ENCODE results near the gene PTDSS2. TPM values are rescaled to one million over a fixed set of nuclear protein-coding genes. Genes with fewer than 3 reads are reported as not detected.

The PTDSS2 gene
- total RNA-seq, 1 donor from 2014 or later, result 52.4 TPM

DNA sequence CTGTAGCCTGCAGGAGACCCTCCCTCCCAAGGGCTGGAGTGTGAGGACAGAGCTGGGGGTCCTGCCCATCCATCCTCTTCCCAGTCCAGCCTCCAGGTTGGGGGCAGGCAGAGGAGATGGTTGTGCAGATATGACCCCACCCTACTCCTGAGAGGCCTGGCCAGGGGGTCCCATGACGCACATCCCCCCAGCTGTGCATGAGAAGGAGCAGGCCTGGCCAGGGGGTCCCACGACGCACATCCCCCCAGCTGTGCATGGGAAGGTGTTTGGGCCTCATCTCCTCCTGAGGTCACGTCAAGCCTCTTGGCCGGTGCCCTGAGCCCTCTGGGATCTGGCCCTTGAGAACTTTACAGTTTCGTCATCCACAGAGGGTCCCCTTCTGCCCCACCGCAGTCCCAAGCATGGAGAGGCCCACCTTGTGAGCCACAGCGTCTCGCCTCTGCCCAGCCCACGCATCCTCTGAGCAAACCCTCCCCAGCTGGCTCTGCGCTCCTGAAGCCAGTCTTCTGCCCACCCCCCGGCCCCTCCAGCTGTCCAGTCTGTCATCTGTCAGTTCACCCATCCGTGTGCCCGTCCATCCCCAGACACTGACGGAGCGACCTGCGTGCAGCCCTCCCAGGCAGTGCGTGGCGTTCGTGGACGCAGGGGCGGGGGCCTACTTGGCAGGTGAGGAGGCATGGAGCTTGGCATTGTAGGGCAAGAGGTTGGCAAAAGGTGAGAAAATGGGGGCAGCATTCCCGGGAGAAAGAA is 10.6 kb upstream of the PTDSS2 start:
- H3K27me3 Mint-ChIP-seq (ENCODE audit: low read depth), result peaks cover 2% of the 10 kb centered on the region
- H3K4me3 Mint-ChIP-seq, result no peak overlapping the region
- DNase-seq (ENCODE audit: low read depth, low spot score), result no peak
- H3K27ac Mint-ChIP-seq (ENCODE audit: unreplicated experiment), result no peak overlapping the region
- peaks cover 7% of the 10 kb centered on the region for H3K4me1 Mint-ChIP-seq
- peaks cover 3% of the 10 kb centered on the region for H3K9me3 Mint-ChIP-seq
- no peaks in the 10 kb centered on the region for H3K36me3 Mint-ChIP-seq (ENCODE audit: low read depth)
- TF ChIP-seq, protein P1, sequence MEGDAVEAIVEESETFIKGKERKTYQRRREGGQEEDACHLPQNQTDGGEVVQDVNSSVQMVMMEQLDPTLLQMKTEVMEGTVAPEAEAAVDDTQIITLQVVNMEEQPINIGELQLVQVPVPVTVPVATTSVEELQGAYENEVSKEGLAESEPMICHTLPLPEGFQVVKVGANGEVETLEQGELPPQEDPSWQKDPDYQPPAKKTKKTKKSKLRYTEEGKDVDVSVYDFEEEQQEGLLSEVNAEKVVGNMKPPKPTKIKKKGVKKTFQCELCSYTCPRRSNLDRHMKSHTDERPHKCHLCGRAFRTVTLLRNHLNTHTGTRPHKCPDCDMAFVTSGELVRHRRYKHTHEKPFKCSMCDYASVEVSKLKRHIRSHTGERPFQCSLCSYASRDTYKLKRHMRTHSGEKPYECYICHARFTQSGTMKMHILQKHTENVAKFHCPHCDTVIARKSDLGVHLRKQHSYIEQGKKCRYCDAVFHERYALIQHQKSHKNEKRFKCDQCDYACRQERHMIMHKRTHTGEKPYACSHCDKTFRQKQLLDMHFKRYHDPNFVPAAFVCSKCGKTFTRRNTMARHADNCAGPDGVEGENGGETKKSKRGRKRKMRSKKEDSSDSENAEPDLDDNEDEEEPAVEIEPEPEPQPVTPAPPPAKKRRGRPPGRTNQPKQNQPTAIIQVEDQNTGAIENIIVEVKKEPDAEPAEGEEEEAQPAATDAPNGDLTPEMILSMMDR (conservative IDR thresholded peaks at IDR 0.05), result no peak

DNA sequence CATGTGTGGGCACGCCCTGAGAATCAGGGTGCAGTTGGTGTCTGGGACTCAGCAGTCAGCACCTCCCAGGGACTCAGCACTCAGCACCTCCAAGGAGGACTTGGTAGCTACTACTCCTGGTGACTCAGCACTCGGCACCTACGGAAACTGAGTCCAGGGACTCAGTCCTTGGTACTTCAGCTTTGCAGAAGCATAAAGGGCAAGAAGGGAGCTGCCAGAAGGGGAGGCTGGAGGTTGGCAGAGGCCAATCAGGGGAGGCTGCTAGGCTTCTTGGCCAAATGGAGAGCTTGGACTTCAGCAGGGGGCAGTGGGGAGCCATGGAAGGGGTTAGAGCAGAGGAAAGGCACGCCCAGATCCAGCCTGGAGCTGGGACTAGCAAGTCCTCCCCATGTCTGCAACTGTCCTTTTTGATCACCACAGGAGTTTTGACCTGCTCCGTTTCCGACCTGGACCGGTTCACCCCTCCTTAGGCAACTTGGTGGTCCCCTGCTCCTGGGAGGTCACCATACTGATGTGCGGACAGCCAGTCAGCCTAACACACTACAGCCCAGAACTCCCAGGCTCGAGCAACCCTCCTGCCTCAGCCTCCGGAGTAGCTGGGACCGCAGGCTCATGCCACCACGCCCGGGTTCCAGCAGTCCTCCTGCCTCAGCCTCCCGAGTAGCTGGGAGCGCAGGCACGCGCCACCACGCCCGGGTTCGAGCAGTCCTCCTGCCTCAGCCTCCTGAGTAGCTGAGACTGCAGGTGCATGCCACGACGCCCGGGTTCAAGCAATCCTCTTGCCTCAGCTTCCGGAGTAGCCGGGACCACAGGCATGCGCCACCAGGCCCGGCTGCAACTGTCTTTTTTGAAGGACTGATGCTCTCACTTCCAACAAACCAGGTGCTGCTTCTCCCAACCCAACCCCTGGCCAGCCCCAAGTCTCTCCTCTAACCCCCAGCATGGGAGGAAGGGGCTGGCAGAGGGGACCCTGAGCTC is 9.7 kb upstream of the PTDSS2 start:
- H3K27ac Mint-ChIP-seq (ENCODE audit: unreplicated experiment), result no peak overlapping the region

DNA sequence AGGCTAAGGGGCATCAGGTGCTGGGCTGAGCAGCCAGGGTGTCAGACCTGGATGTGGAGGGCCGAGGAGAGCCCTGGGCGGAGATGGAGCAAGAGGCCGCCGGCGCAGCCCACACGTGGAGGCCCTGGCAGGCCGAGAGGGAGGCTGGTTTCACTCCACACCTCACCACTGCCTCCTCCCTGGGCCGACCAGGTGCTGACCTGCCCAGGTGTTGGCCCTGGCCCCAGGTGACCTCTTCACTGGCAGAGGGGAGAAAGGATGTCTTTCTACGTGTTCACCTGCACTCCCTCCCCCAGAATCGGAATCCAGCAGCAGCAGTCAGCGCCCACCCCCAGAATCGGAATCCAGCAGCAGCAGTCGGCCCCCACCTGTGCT is 9.0 kb upstream of the PTDSS2 start:
- H3K4me1 Mint-ChIP-seq, result peaks cover 7% of the 10 kb centered on the region
- H3K9me3 Mint-ChIP-seq, result no peaks in the 10 kb centered on the region
- no peak overlapping the region for H3K27ac Mint-ChIP-seq (ENCODE audit: unreplicated experiment)
- no peaks in the 10 kb centered on the region for H3K36me3 Mint-ChIP-seq (ENCODE audit: low read depth)
- TF ChIP-seq, protein P1 (conservative IDR thresholded peaks at IDR 0.05), result no peak
- peaks cover 2% of the 10 kb centered on the region for H3K27me3 Mint-ChIP-seq (ENCODE audit: low read depth)
- no peak for DNase-seq (ENCODE audit: low read depth, low spot score)
- H3K4me3 Mint-ChIP-seq, result no peak overlapping the region

More for the DNA sequence above, 9.7 kb upstream of the PTDSS2 start:
- TF ChIP-seq, protein P1 (conservative IDR thresholded peaks at IDR 0.05), result no peak
- Mint-ChIP-seq H3K4me1 (peaks cover 7% of the 10 kb centered on the region), H3K27me3 (ENCODE audit: low read depth) (peaks cover 2% of the 10 kb centered on the region), H3K9me3 (no peaks in the 10 kb centered on the region), H3K36me3 (ENCODE audit: low read depth) (no peaks in the 10 kb centered on the region), H3K4me3 (no peak overlapping the region)
- DNase-seq (ENCODE audit: low read depth, low spot score), result no peak

DNA sequence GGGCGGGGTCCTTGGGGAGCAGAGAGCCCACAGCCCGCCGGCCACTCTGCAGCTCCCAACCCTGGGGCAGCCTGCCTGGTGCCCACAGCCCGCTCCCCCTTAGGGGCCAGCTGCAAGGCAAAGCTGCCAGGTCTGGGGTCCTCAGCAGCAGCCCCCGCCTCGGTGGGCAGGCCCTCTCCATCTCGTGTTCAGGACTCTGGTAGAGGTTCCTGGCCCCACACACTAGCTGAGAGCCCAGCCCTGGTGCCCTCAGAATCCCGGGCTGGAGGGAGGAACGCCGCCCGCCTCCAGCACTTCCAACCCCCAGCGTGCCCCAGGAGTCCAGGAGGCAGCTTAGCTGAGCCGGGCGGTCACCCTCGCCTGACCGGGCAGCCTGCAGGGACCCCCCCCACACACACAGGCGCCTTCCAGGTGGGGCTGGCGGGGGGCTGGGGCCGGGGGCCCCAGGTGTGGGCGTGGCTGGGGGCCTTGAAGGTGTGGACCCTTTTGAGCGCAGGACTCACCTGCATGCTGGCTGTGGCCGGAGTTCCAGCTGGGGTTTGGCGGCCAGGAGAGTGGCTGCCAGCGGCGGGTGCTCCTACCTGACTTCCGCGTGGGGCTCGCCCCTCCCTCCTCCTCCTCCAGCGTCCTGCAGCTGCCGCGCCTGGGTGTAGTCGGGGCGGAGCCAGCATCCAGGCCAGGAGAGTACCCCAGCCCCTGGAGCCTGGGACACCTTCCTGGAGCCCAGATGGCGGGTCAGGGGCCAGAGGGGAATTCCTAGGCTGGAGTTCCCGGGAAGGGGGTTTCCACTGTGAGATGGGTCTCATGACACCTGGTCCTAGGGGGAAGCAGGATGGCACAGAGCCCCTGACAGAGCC is 8.4 kb upstream of the PTDSS2 start, which contains the start of gene ANO9:
Gene ANO9, minus strand, starts transcription at position 594 of the 857 bp plus-strand sequence. Its CDS starts 85 bp downstream, at position 509.
- H3K4me3 Mint-ChIP-seq, result no peak within 1 kb of the TSS
- H3K9me3 Mint-ChIP-seq, result no peaks in the 10 kb centered on the region
- no peak within 1 kb of the TSS for H3K27ac Mint-ChIP-seq (ENCODE audit: unreplicated experiment)
- DNase-seq (ENCODE audit: low read depth, low spot score), result no peak
- TF ChIP-seq, protein P1 (conservative IDR thresholded peaks at IDR 0.05), result no peak
- no peaks in the 10 kb centered on the region for H3K36me3 Mint-ChIP-seq (ENCODE audit: low read depth)
- H3K4me1 Mint-ChIP-seq, result peaks cover 7% of the 10 kb centered on the region
- peaks cover 2% of the 10 kb centered on the region for H3K27me3 Mint-ChIP-seq (ENCODE audit: low read depth)

DNA sequence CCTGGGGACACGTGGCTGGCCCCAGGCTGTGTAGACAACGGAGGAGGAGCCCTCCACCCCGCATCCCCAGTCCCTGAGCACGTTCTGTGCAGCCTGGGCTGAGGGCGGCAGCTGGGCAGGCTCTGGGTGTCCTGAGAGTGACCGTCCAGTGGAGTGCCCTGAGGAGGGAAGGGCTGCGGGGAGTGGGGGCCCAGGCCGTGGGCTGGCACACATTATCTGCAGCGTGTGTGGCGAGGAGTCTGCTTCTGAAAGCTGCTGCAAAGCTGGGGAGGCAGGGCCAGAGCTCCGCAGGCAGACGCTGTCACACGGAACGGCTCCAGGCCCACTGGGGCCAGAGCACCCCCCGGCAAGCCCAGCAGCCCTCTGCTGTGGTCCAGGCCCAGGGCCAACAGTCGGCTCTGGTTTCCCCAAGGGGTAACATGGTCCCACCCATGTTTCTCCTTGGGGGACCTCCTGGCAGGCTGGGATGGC is 7.4 kb upstream of the PTDSS2 start:
- H3K4me3 Mint-ChIP-seq, result no peak overlapping the region
- DNase-seq (ENCODE audit: low read depth, low spot score), result no peak
- H3K36me3 Mint-ChIP-seq (ENCODE audit: low read depth), result no peaks in the 10 kb centered on the region
- no peaks in the 10 kb centered on the region for H3K9me3 Mint-ChIP-seq
- no peak overlapping the region for H3K27ac Mint-ChIP-seq (ENCODE audit: unreplicated experiment)
- peaks cover 2% of the 10 kb centered on the region for H3K27me3 Mint-ChIP-seq (ENCODE audit: low read depth)
- TF ChIP-seq, protein P1 (conservative IDR thresholded peaks at IDR 0.05), result no peak
- peaks cover 7% of the 10 kb centered on the region for H3K4me1 Mint-ChIP-seq

Data from neural crest cell (in vitro differentiated cells).